ENCODE data around the gene VPS54.

DNA sequence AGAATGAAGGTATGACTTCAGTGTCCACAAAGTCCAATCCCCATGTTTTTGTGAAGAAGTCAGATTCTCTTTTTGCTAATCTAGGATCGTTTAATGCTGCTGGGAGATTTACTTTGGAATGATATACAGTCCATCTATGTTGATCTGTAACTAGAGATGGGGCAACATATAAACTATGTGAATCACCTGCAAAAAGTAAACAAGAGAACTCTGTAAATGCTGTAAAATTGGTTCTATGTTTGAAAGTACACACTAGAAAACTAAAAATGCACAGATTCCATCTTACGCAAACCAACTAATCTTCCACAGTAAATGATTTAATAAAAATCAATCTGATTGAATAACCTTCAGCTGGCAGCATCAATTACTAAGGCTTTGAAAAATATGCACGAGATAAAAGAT, 37.5 kb downstream of the VPS54 start:
- TF ChIP-seq CTCF (IDR thresholded peaks at IDR 0.05) (no peak), REST (IDR thresholded peaks at IDR 0.05; ENCODE audit: insufficient read depth in 1 of 2, low read depth in 2 of 2, low read length in 1 of 2) (no peak)
